A549 (cell line): Measurements from ENCODE around the gene GJB5.

Experiments
- HDAC2 ChIP-seq: fragments of 200-600 bp; sonication (generic); IDR thresholded peaks from 2 replicates; pipeline ENCODE4 v1.6.1; 2016
- POLR2A ChIP-seq: IDR thresholded peaks from 2 replicates; pipeline ENCODE4 v1.6.1; 2012; ENCODE audit warnings: mild to moderate bottlenecking, low read length
- TF ChIP-seq, protein P1 (sequence below): fragments of >200 bp; sonication (Bioruptor Twin); formaldehyde crosslinking; IDR thresholded peaks from 3 replicates; pipeline ENCODE4 v1.5.1; 2016

DNA sequence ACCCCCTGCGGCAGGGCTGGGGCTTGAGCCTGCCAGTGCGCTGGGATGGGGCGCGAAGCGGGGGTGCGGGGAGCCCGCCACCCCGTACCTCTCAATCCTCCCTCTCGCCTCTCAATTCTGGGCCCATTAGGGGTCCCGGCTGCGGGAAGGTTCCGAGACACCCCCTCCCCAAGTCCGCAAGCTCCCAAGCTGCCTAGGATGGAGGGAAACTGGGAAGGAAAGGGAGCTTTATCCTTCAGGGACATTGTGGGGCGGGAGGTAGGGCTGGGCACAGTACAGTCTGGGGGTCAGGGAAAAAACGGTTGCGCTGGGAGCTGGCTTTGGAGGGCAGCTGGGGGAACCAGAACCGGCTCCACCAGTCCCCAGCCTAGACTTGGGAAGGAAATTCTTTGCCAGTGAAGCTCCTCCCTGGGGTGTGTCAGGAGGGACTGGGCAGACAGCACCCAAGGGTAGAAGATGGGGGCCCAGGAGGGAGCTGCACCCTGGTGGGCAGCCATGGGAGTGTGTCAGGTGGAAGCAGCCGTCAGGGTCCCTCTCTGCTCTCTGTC lies 27.1 kb downstream of the GJB5 start:
- TF ChIP-seq POLR2A = no peak
- TF ChIP-seq, protein P1, sequence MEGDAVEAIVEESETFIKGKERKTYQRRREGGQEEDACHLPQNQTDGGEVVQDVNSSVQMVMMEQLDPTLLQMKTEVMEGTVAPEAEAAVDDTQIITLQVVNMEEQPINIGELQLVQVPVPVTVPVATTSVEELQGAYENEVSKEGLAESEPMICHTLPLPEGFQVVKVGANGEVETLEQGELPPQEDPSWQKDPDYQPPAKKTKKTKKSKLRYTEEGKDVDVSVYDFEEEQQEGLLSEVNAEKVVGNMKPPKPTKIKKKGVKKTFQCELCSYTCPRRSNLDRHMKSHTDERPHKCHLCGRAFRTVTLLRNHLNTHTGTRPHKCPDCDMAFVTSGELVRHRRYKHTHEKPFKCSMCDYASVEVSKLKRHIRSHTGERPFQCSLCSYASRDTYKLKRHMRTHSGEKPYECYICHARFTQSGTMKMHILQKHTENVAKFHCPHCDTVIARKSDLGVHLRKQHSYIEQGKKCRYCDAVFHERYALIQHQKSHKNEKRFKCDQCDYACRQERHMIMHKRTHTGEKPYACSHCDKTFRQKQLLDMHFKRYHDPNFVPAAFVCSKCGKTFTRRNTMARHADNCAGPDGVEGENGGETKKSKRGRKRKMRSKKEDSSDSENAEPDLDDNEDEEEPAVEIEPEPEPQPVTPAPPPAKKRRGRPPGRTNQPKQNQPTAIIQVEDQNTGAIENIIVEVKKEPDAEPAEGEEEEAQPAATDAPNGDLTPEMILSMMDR = no peak
- TF ChIP-seq HDAC2 = no peak
